ENCODE data around the gene GHITM. TPM values are rescaled to one million over a fixed set of nuclear protein-coding genes. Genes with fewer than 3 reads are reported as not detected.

GHITM gene
- total and polyA plus RNA-seq, 2 of the 4 experiments (the other 2 are of a cell fraction) = 103 to 185 TPM

- H4K91ac ChIP-seq (ENCODE audit: insufficient read depth, low read depth, low read length) = no peak overlapping the region
- ChIA-PET POLR2A (ENCODE audit: unreplicated experiment) (no interaction called here), CTCF (interaction anchor here (0.6 kb wide), 1 partner anchor 25 kb away, joined by 5 read pairs; no protein-coding TSS in a partner anchor)
- H2BK15ac ChIP-seq (ENCODE audit: low read depth, low read length) = no peak overlapping the region
- H3K27me3 ChIP-seq (ENCODE audit: control insufficient read depth, insufficient read depth, low read length) = no peaks in the 10 kb centered on the region
- intact Hi-C loops (cut with micrococcal nuclease) (no loop called here), dilution Hi-C loops (cut with HindIII; ENCODE audit: low sequenced_read_pairs, unreplicated experiment) (no loop called here), in situ Hi-C loops (cut with MboI; ENCODE audit: low sequenced_read_pairs) (no loop called here)
- no peak overlapping the region for H2AK9ac ChIP-seq (replicated peaks; ENCODE audit: low read depth, low read length, poor library complexity)
- H4K5ac ChIP-seq (ENCODE audit: low read depth, low read length) = no peak overlapping the region
- ATAC-seq (ENCODE audit: low read depth) (no peak), DNase-seq (no peak)
- no peaks in the 10 kb centered on the region for H3K9me1 ChIP-seq (ENCODE audit: insufficient read depth, low read length)
- H3K4me2 ChIP-seq (ENCODE audit: low read depth, low read length) = no peak overlapping the region
- H3K27ac ChIP-seq (ENCODE audit: insufficient read depth, low read length) = no peak overlapping the region
- no peak overlapping the region for H2AFZ ChIP-seq (replicated peaks; ENCODE audit: low read length, poor library complexity)
- H2BK20ac ChIP-seq (ENCODE audit: low read depth, low read length) = no peak overlapping the region
- H3K18ac ChIP-seq (ENCODE audit: low read depth, low read length) = no peak overlapping the region
- H3K14ac ChIP-seq (replicated peaks; ENCODE audit: low read depth, low read length) = no peak overlapping the region
- H3K9me3 ChIP-seq (ENCODE audit: control insufficient read depth, insufficient read depth, low read length) = no peaks in the 10 kb centered on the region
- H3K9ac ChIP-seq (ENCODE audit: low read depth, low read length) = no peak overlapping the region
- H2BK5ac ChIP-seq (ENCODE audit: low read depth, low read length, poor library complexity, severe bottlenecking) = no peak overlapping the region
- no peak overlapping the region for H2BK120ac ChIP-seq (ENCODE audit: low read depth, low read length)
- H4K20me1 ChIP-seq (ENCODE audit: insufficient read depth, low read length) = no peaks in the 10 kb centered on the region
- no peak overlapping the region for H2AK5ac ChIP-seq (ENCODE audit: low read depth, low read length)
- no peak overlapping the region for H3K56ac ChIP-seq (ENCODE audit: extremely low read depth, insufficient read depth, low read length)
- no peak overlapping the region for H4K8ac ChIP-seq (ENCODE audit: low read depth in 2 of 2, low read length in 2 of 2)
- 31% methylated on average over 4 of the region's 9 CpGs; no CpG with 5 or more reads in 1 of the 2 experiments for WGBS, 2 experiments (ENCODE audit: extremely low coverage in 2 of 2, insufficient read length in 1 of 2)
- no peaks in the 10 kb centered on the region for H3K79me1 ChIP-seq (ENCODE audit: low read depth in 1 of 2, low read length in 2 of 2)
- H3K4me1 ChIP-seq (ENCODE audit: control insufficient read depth, insufficient read depth, low read length) = no peaks in the 10 kb centered on the region
- H3K4me3 ChIP-seq (ENCODE audit: insufficient read depth, low read depth, low read length) = no peak overlapping the region
- no TSS peak for BruUV-seq (replicated peaks)
- H3K23ac ChIP-seq (ENCODE audit: low read depth, low read length) = no peak overlapping the region
- no peaks in the 10 kb centered on the region for H3K36me3 ChIP-seq (ENCODE audit: control insufficient read depth, insufficient read depth, low read length)
- H3K4ac ChIP-seq (ENCODE audit: low read depth, low read length) = no peak overlapping the region
- TF ChIP-seq ELK1 (IDR thresholded peaks at IDR 0.05; ENCODE audit: borderline replicate concordance, low read depth, low read length) (no peak), POLR2A (IDR thresholded peaks at IDR 0.05; ENCODE audit: low read depth, low read length) (no peak), MAZ (IDR thresholded peaks at IDR 0.05; ENCODE audit: borderline replicate concordance, low read depth, low read length) (no peak), CHD1 (IDR thresholded peaks at IDR 0.05; ENCODE audit: low read depth, low read length) (no peak), RCOR1 (IDR thresholded peaks at IDR 0.05; ENCODE audit: insufficient replicate concordance, low read length) (no peak), NFE2L2 (IDR thresholded peaks at IDR 0.05; ENCODE audit: low read depth, low read length) (no peak), USF2 (IDR thresholded peaks at IDR 0.05; ENCODE audit: low read depth, low read length) (no peak), MXI1 (IDR thresholded peaks at IDR 0.05; ENCODE audit: borderline replicate concordance, low read depth, low read length) (no peak), MAFK (IDR thresholded peaks at IDR 0.05; ENCODE audit: low read depth, low read length) (no peak), CEBPB (IDR thresholded peaks at IDR 0.05; ENCODE audit: low read depth, low read length) (no peak), CTCF (conservative IDR thresholded peaks at IDR 0.05; ENCODE audit: low read depth, low read length) (no peak), RAD21 (IDR thresholded peaks at IDR 0.05; ENCODE audit: low read length) (no peak), RFX5 (IDR thresholded peaks at IDR 0.05; ENCODE audit: low read depth, low read length) (no peak), BHLHE40 (IDR thresholded peaks at IDR 0.05; ENCODE audit: low read depth, low read length) (no peak), FOS (IDR thresholded peaks at IDR 0.05; ENCODE audit: low read depth, low read length) (no peak)
Observed at GRCh38 chr10:84172467-84173356, 33.4 kb downstream of the GHITM start.
